K562 (cell line): ENCODE results near the gene CPED1. TPM values are rescaled to one million over a fixed set of nuclear protein-coding genes. Genes with fewer than 3 reads are reported as not detected.

Experiments used
- ATF4 ChIP-seq: fragments of 450-650 bp; formaldehyde crosslinking; IDR thresholded peaks from 2 replicates; pipeline ENCODE4 v1.4.0; 2022; ENCODE audit warnings: mild to moderate bottlenecking, moderate library complexity
- CBFB ChIP-seq: sonication (generic); formaldehyde crosslinking; IDR thresholded peaks from 2 replicates; pipeline ENCODE4 v1.4.0; 2020; ENCODE audit warnings: mild to moderate bottlenecking, missing genetic modification reagents
- CCAR2 ChIP-seq: fragments of 200-400 bp; formaldehyde crosslinking; IDR thresholded peaks from 2 replicates; pipeline ENCODE4 v1.6.1; 2017; ENCODE audit warnings: mild to moderate bottlenecking, low read depth, low read length
- CEBPB ChIP-seq: fragments of 450-650 bp; IDR thresholded peaks from 2 replicates; pipeline ENCODE4 v1.6.1; 2016; ENCODE audit warnings: missing genetic modification characterization, missing compliant biosample characterization
- COPS2 ChIP-seq: fragments of 450-650 bp; conservative IDR thresholded peaks from 2 replicates; pipeline ENCODE4 v1.6.1; 2016; ENCODE audit warnings: mild to moderate bottlenecking, moderate library complexity
- ETS1 ChIP-seq: conservative IDR thresholded peaks from 2 replicates; pipeline ENCODE4 v1.6.1; 2011; ENCODE audit warnings: low read depth, mild to moderate bottlenecking, low read length; ENCODE audit not compliant: control insufficient read depth
- GATA2 ChIP-seq: sonication (generic); formaldehyde crosslinking; IDR thresholded peaks from 2 replicates; pipeline ENCODE4 v1.4.0; 2020; ENCODE audit warnings: mild to moderate bottlenecking, missing genetic modification reagents
- IFI16 ChIP-seq: fragments of 250-450 bp; sonication (Bioruptor Pico); IDR thresholded peaks from 2 replicates; pipeline ENCODE4 v2.1.2; 2022; ENCODE audit warnings: mild to moderate bottlenecking, inconsistent platforms
- MCM2 ChIP-seq: fragments of 450-650 bp; IDR thresholded peaks from 2 replicates; pipeline ENCODE4 v1.6.1; 2017; ENCODE audit warnings: low read depth, mild to moderate bottlenecking
- NFYB ChIP-seq: IDR thresholded peaks from 2 replicates; pipeline ENCODE4 v1.6.1; 2011; ENCODE audit warnings: mild to moderate bottlenecking, moderate library complexity; ENCODE audit not compliant: insufficient read length; ENCODE audit errors: extremely low read depth
- NR2C2 ChIP-seq, 2 experiments: fragments of 200-800 bp in 1 of 2; sonication (Bioruptor generic) in 1 of 2; sonication (generic) in 1 of 2; formaldehyde crosslinking in 1 of 2; IDR thresholded peaks; 2 replicates each; pipeline versions ENCODE4 v1.6.1 to v1.8.0; 2016 to 2022; ENCODE audit warnings: mild to moderate bottlenecking in 1 of 2, missing compliant biosample characterization in 1 of 2, missing genetic modification characterization in 1 of 2, missing genetic modification reagents in 1 of 2
- POLR3A ChIP-seq: IDR thresholded peaks from 2 replicates; pipeline ENCODE4 v1.6.1; 2011; ENCODE audit warnings: borderline replicate concordance, mild to moderate bottlenecking, moderate library complexity; ENCODE audit not compliant: insufficient read length, insufficient read depth; ENCODE audit errors: extremely low read depth
- PRDM10 ChIP-seq: fragments of 450-650 bp; IDR thresholded peaks from 2 replicates; pipeline ENCODE4 v1.6.1; 2018; ENCODE audit not compliant: partially characterized antibody
- SETDB1 ChIP-seq: IDR thresholded peaks from one replicate; pipeline ENCODE4 v1.6.1; 2012; ENCODE audit warnings: low read length, control low read depth, inconsistent platforms
- SRSF9 ChIP-seq: fragments of 200-400 bp; formaldehyde crosslinking; IDR thresholded peaks from 2 replicates; pipeline ENCODE4 v1.6.1; 2017; ENCODE audit warnings: low read depth, low read length, borderline replicate concordance
- ZBTB17 ChIP-seq: fragments of 450-650 bp; formaldehyde crosslinking; IDR thresholded peaks from 2 replicates; pipeline ENCODE4 v1.4.0; 2020; ENCODE audit warnings: mild to moderate bottlenecking
- ZBTB2 ChIP-seq: fragments of 450-650 bp; IDR thresholded peaks from 2 replicates; pipeline ENCODE4 v1.6.1; 2016; ENCODE audit warnings: antibody characterized with exemption
- ZNF12 ChIP-seq: sonication (generic); formaldehyde crosslinking; IDR thresholded peaks from 2 replicates; pipeline ENCODE4 v1.4.0; 2020; ENCODE audit warnings: mild to moderate bottlenecking, missing genetic modification reagents
- ZNF77 ChIP-seq: fragments of 250-450 bp; sonication (Bioruptor Pico); IDR thresholded peaks from 2 replicates; pipeline ENCODE4 v1.5.0; 2020
- polyA plus RNA-seq, 8 experiments: library from polyadenylated mRNA; depleted of rRNA in 4 of 8; stranded (reverse) in 5 of 8; unstranded in 3 of 8; fragments of >200 nt; fragmentation: Nextera tagmentation in 2 of 8; fragmentation: Illumina TruSeq in 1 of 8; extraction: Ambion mirVana in 2 of 8; extraction: Trizol in 1 of 8; gene quantifications; 2 replicates each; pipeline versions ENCODE4 v1.2.1 to v1.2.3, GENCODE V29; 2011 to 2014; ENCODE audit warnings: inconsistent platforms in 1 of 8, missing spikeins in 1 of 8
- total RNA-seq, 7 experiments: library from RNA; depleted of rRNA in 6 of 7; stranded (reverse); fragments of >200 nt in 6 of 7; fragmentation: Illumina TruSeq in 2 of 7; extraction: Trizol in 2 of 7; gene quantifications; 2 replicates each; pipeline versions ENCODE4 v1.2.1 to v1.2.3, GENCODE V29; 2011 to 2021; ENCODE audit warnings: low replicate concordance in 1 of 7
- TF ChIP-seq, protein P1 (sequence below), 3 experiments: fragments of 200-800 bp in 1 of 3; sonication (Bioruptor generic) in 1 of 3; sonication (generic) in 1 of 3; formaldehyde crosslinking in 1 of 3; IDR thresholded peaks; 2 replicates each; pipeline versions ENCODE4 v1.6.1 to v1.8.0; 2016 to 2022; ENCODE audit warnings: mild to moderate bottlenecking in 2 of 3, missing compliant biosample characterization in 2 of 3, missing genetic modification characterization in 2 of 3, missing genetic modification reagents in 1 of 3

The CPED1 gene
- total and polyA plus RNA-seq, 9 of the 15 experiments (the other 6 are each of a cell fraction or from before 2014, with no cell fraction given) = 195 to 393 (median 290) TPM

DNA sequence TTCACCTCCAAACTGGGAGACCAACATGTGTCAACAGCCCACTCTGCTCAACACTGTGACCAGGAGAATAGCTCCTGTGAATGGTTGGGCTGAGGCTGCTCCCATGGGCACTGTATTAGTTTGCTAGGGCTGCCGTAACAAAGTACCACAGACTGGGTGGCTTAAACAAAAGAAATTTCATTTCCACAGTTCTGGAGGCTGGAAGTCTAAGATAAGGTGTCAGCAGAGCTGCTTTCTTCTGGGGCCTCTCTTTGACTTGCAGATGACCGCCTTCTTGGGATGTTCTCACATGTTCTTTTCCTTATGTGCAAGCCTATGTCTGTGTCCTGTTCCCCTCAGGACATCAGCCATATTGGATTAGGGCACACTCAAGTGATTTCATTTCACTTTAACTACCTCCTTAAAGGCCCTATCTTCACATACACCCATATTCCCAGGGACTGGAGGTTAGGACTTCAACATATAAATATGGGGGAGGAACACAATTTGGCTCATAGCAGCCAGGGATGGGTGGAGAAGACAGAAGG lies 90.3 kb downstream of the CPED1 start (continued):
- no peak for TF ChIP-seq GATA2
- TF ChIP-seq ZNF77 (CRISPR knock-in tag) = no peak
- TF ChIP-seq NR2C2 (CRISPR knock-in tag; IDR thresholded peaks at IDR 0.05) = no peak
- TF ChIP-seq NR2C2 (tag; IDR thresholded peaks at IDR 0.05) = 0 out of 2 replicates have a peak, but pooled peaks have one; percentile 33
- TF ChIP-seq, protein P1, sequence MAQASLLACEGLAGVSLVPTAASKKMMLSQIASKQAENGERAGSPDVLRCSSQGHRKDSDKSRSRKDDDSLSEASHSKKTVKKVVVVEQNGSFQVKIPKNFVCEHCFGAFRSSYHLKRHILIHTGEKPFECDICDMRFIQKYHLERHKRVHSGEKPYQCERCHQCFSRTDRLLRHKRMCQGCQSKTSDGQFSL (CRISPR knock-in tag; IDR thresholded peaks at IDR 0.05) = no peak
- TF ChIP-seq, protein P1 (tag; IDR thresholded peaks at IDR 0.05) = 0 out of 4 replicates have a peak, but pooled peaks of 1 of the 2 experiments have one; percentile 53
- no peak for TF ChIP-seq ATF4 (CRISPR knock-in tag)
- TF ChIP-seq CEBPB (tag) = no peak
- TF ChIP-seq SRSF9 = no peak
- no peak for TF ChIP-seq CCAR2
- no peak for TF ChIP-seq COPS2
- TF ChIP-seq ZBTB17 (CRISPR knock-in tag) = peak; percentile 47; the same call in 1 of the 2 replicates
- peak; percentile 77; the same call in 1 of the 2 replicates for TF ChIP-seq ZNF12
- no peak for TF ChIP-seq SETDB1
- no peak for TF ChIP-seq IFI16
- no peak for TF ChIP-seq NFYB
- no peak for TF ChIP-seq ETS1
- no peak for TF ChIP-seq POLR3A
- TF ChIP-seq PRDM10 = no peak
- TF ChIP-seq MCM2 = no peak
- TF ChIP-seq CBFB (CRISPR knock-in tag) = no peak
- TF ChIP-seq ZBTB2 = no peak
